ENCODE results near the gene TOP2A. TPM values are rescaled to one million over a fixed set of nuclear protein-coding genes. Genes with fewer than 3 reads are reported as not detected.

TOP2A gene, protein sequence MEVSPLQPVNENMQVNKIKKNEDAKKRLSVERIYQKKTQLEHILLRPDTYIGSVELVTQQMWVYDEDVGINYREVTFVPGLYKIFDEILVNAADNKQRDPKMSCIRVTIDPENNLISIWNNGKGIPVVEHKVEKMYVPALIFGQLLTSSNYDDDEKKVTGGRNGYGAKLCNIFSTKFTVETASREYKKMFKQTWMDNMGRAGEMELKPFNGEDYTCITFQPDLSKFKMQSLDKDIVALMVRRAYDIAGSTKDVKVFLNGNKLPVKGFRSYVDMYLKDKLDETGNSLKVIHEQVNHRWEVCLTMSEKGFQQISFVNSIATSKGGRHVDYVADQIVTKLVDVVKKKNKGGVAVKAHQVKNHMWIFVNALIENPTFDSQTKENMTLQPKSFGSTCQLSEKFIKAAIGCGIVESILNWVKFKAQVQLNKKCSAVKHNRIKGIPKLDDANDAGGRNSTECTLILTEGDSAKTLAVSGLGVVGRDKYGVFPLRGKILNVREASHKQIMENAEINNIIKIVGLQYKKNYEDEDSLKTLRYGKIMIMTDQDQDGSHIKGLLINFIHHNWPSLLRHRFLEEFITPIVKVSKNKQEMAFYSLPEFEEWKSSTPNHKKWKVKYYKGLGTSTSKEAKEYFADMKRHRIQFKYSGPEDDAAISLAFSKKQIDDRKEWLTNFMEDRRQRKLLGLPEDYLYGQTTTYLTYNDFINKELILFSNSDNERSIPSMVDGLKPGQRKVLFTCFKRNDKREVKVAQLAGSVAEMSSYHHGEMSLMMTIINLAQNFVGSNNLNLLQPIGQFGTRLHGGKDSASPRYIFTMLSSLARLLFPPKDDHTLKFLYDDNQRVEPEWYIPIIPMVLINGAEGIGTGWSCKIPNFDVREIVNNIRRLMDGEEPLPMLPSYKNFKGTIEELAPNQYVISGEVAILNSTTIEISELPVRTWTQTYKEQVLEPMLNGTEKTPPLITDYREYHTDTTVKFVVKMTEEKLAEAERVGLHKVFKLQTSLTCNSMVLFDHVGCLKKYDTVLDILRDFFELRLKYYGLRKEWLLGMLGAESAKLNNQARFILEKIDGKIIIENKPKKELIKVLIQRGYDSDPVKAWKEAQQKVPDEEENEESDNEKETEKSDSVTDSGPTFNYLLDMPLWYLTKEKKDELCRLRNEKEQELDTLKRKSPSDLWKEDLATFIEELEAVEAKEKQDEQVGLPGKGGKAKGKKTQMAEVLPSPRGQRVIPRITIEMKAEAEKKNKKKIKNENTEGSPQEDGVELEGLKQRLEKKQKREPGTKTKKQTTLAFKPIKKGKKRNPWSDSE (N-terminal part only)
- total RNA-seq: 55.5 TPM

DNA sequence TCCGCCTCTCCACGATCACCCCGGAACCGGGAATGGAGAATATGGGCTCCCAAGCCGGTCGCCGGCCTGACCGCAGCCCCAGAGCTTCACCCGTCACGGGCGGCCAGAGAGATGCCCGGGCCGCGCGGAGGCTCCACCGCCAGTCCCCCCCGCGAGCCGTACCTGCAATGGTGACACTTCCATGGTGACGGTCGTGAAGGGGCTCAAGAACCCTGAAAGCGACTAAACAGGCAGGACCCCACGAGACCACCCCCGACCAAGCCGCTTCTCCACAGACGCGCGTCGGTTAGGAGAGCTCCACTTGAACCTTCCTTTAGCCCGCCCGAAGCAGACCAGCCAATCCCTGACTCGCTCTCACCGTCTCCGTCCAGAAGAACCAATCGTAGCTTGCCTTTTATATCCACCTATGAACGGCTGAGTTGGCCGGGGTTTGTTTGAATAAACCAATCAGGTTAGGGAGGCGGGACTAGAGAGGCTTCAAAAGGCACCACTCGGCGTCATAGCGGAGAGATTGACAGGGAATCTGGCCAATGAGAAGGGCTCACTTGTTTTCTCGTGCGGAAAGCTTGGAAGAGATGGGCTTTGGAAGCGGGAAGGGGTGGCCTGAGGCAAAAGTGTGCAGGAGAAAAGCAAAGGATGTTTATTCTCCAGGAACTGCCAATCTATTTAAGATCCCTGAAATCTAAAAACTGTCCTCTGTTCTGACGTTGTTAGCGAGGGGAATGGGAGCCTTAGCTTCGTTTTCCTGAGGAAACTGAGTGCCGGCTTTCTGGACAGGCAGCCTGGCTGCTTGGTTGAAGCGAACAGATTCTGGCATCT is at the start of gene TOP2A:
TOP2A (minus strand) TSS at position 288 of the 819 bp plus-strand sequence; CDS start at position 183, 105 bp downstream.
- DNase-seq: peak; percentile 100

DNA sequence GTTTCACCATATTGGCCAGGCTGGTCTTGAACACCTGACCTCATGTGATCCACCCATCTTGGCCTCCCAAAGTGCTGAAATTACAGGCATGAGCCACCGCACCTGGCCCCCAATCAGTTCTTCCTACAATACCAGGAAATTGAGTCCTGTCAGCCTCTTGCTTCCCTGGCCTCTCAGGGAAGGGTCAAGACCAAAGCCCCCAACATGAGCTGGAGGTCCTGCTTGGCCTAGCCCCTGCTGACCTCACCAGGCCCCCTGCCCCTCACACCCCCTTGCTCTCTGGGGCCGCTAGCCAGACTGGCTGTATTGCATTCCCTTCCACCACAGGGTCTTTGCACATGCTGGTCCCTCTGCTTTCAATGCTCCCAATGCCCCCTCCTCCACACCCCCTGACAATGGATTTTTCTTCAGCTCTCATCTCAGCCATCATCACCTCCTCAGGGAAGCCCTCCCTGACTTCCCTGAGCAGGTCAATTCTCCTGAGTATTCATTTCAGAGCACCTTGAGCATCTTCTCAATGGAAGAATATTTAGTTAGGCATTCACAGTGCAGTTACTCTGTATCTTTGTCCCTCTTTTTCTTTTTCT is 49.7 kb upstream of the TOP2A start:
- no peak for DNase-seq

DNA sequence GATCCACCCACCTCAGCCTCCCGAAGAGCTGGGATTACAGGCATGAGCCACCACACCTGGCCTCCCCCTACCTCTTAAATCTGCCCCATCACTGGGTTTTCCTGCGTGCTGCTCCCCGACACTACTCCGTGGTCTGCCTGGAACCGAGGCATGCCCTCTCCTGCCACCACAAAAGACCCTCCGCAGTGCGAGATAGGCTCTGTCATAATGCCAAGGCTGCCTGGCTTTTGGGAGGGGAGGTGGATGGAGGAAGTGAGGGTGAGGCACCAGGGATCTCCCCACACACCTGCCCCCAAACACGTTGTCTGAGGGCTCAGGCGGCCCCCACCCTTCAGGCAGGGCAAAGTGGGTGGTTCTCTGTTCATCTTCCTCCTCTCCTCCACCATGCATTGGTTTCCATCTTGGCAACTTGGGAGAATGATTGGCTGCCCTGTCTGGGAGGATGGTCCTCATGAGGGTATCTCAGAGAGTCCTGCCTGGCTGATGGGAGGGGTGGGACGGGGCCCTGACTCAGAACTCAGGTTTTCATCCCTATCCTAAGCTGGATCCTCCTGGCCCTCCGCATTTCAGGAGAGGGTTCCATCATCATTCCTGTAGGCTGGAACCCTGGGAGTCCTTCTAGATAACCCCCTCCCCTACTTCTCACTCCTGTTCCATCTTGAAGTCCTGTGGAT is 48.7 kb upstream of the TOP2A start:
- DNase-seq: no peak

DNA sequence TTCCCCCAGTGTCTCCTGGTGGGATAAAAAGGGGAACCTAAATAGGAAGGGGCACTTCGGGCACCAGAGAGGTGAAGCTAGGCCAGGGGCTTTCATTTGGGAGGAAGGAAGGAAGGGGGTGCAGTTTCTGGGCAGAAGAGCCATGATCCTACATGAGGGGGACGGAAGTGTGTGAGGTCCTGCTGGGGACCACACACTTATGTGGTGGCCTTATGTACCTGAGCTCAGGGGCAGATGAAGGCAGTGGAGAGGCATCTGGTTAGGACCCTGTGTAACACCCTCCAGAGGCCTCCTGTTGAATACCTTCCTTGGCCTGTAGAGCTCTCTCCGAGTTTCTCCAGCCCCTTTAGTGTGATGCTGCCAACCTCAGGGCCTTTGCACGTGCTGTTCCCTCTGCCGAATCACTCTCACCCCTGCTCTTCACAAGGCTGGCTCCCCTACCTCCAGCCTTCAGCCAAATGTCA is 46.7 kb upstream of the TOP2A start:
- DNase-seq: no peak

DNA sequence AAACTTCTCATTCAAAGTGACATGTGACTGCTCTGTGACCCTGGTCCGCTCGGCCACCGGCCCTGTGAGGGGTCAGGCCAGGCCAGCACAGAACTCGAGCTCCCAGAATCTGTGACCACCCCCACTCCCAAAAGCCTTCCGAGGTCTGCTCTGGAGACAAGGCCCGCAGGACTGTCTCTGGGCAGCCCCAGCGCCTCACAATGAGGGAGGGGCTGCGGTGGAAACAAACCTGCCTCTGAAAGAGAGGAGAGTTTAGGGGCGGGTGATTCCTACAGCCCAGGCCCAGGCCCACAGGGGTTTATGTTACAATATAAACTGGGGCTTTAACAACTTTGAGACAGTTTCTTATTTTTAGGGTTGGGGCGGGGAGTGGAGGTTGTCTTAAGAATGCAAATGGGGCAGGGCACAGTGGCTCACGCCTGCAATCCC is 45.4 kb upstream of the TOP2A start:
- DNase-seq: peak; percentile 27

DNA sequence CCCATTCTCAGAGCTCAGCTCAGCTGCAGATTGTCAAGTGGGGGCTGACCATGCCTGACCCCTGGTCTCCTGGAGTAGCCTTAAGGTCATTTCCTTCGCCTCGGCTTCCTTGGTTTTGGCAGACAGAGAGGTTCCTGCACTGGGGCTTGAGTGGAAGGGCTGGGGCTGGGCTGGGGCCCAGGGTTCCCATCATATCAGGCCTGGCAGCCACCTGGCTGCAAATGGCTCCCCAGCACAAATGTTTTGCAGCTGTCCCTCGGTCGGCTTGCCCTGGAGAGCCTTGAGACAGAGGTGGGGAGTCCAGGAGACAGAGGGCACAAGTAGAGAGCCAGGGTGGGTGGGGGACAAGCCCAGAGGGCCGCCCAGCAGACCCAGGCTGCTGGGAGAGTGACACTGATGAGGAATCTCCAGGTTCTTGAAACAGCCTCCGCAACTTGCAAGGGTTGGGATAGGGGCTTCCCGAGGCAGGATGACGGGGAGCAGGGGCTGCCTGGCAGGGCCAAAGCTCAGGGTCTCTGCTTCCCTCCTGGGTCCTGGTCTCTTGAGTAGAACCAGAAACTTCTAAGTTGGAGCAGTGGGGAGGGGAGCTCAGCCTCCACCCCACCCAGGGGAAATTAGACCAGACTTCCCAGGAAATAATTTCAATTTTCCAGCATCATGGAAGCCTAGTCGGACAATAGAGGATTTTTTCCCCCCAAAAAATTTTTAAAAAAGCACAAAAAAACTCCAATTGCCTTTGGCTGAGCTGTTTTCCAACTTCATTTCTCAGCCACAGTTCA is 44.8 kb upstream of the TOP2A start:
- DNase-seq: no peak

DNA sequence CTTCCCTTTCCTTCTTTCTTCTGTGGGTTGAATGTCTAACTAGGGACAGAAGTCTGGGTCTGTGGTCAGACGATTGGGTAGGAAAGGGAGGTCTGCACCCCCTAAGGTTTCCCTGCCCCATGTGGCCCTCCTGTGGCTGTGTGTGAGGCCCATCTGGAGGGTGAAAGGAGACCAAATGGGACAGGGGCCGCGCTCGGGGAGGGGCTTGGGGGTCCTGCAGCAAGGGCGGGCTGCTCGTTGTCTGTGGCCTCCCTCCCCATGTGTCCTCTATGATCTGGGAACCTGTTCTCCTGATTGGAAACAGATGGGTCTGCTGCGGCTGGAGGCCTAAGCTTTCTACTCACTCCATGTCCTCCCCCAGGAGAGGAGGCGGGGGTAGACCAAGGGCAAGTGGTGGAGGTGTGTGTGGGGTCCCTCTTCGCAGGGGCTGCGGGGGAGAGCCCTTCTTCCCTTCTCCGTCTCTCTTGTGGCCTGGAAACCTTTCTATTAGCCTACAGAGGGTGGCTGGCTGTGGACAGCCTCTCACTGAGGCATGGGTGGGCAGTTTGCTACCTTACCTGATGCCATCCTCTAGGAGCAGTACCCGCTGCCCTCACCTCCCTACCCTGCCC is 44.1 kb upstream of the TOP2A start:
- peak; percentile 59 for DNase-seq

DNA sequence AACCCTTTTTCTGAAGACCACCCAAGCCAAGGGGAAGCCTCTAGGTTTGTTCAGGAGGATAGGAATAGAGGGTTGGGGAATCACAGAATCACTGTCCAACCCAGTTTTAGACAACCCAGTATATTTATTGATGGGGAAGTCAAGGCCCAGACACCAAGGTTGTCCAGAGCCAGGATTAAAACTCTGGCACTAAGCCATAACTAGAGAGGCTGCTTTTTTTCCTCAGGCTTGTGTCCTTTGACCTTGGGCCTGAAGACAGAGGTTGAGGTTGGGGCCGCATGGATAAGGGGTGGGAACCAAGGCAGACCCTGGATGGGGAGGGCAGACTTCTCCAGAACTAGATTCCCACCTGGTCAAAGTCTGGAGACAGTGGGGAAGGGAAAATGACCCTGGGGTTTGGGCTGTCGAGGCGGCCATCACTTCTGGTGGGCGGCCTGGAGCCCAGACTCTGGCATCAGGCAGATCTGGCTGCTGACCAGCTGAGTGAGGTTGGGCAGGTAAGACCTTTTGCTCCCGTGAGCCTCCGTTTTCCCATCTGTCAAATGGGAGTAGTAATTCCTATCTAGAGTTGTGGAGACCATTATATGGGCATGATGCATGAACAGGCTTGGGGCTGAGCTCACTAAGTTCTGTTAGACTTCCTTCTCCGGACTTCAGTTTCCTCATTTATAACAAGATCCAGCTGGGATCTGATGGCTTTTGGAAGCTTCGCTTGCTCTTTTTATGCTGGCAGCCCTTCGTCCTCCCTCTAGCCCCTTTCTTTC is 43.5 kb upstream of the TOP2A start:
- DNase-seq: peak; percentile 83

DNA sequence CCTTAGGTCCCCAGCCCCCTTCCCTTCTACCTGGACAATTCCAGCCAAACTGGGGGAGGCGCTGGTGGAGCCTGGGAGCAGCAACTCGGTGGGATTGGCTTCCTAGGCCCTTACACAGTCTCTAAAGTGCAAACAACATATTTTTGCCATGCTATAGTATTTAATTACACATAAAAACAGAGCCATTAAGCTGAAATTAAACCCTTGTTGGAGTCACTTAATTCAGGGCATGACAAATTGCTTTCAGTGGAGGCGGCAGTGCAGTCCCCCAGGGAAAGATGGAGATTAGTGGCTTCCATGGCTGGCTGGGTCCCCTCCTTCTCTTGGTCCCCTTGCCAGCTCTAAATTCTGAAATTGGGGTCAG is 42.9 kb upstream of the TOP2A start:
- DNase-seq: no peak

DNA sequence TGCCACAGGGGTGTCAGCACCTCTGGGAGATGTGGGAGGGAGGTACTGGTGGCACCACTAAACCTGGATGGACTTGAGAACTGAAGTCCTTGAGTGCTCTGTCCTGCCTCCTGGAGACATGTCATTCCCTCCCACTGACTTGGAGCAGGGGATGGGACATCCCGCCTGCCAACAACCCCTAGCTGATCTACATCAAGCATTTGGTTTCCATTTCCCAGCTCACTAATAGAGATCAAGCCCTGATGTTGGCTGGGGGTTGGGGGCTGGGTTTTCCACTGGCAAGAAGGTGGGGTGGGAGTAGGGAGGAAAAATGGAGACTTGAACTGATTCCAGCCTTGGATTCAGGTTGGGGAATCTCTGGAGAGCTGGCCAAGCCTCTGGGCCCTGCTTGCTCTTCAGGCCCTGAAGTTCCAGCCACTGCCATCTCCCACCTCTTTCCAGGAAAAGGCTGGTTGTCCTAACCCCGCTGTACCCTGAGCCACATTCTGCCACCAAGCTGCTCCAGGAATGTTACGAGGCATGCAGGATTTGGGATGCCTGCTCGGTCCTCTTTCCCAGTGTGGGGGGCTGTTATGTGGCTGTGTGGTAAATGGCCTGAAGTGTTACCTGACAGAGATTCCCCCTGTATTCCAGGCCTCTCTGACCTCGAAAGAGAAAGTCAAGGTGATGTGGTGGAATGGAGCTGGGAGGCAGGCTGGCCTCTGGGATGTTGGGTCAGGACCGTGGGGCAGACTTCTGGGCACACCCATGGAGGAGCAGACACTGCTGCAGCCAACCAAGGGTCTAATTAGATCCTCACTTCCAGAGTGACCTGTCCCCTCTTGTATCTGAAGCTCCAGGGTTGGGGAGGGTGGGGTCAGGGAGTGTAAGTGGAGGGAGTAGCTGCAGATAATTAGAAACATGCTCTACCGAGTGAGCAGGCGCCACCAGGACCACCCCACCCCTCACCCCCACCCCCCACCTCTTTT is 42.2 kb upstream of the TOP2A start:
- peak; percentile 45 for DNase-seq

DNA sequence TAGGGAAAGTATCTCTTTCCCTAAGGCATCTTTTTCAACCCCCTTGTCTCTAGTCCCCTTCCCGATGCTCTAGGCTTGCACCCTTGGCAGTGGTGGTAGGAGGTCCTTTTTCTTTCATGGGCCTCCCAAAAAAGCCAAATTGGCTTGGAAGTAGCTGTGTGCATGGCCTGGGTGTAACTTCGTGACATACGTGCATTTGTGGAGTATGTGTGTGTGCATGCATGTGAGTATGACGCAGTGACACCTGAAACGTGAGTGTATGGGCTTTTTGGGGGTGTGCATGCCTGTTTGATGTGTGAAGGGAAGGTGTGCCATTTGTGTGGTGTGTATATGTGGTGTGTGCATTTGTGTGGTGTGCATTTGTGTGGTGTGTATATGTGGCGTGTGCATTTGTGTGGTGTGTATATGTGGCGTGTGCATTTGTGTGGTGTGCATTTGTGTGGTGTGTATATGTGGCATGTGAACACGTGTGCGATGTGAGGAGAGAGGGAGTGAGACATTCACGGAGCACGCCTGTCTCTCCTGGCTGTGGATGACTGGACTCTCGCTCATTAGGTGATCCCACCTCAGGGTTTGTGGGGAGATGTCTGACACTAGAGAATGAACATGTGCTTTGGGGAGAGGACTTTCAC is 41.3 kb upstream of the TOP2A start:
- DNase-seq: no peak

DNA sequence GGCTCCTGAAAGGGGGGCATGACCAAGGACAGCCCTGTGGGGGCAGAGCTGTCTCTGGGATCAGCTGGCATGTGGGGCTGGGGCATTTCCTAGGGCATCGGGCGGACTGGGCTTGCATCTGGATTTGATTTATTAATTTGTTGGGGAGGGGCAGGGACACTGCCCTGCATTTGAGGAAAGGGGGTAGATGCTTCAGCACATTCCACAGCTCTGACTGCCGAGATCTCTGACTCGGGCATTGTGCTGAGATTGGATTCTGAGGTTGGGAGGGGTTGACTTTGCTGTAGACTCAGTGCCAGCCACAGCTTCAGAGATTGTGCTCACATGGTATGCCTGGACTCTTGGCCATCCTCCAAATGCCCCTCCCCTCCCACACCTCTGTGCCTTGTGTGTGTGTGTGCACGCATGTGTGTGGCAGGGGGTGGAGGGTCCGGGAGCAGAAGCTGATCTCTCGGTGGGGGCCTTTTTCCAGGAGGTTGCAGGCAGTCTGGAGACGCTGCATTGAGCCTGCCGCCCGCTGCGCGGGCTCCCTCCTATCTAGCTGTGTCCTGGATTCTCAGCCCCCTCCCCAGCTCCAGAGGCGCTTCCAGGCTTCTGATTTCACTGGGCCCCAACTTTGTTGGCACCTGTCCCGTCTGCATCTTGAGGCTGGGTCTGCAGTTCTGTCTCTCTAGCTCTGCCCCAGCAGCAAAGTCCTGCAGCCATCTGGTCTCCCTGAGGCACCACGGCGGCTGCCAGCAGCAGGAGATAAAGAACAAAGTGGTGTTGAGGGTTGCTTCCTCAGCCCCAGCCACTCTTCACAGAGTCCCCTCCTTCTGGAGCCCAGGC is 40.5 kb upstream of the TOP2A start:
- peak; percentile 45 for DNase-seq

DNA sequence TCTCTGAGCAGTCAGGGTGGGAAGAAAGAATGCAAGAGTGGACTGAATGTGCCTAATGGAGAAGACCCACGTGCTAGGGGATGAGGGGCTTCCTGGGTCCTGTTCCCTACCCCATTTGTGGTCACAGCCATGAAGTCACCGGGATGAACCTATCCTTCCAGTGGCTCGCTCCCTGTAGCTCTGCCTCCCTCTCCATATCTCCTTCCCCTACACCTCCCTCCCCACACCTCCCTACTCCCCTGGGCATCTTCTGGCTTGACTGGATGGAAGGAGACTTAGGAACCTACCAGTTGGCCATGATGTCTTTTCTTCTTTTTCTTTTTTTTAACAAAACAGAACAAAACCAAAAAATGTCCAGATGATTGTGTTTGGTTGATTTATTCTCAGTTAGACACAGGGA is 39.7 kb upstream of the TOP2A start:
- no peak for DNase-seq

DNA sequence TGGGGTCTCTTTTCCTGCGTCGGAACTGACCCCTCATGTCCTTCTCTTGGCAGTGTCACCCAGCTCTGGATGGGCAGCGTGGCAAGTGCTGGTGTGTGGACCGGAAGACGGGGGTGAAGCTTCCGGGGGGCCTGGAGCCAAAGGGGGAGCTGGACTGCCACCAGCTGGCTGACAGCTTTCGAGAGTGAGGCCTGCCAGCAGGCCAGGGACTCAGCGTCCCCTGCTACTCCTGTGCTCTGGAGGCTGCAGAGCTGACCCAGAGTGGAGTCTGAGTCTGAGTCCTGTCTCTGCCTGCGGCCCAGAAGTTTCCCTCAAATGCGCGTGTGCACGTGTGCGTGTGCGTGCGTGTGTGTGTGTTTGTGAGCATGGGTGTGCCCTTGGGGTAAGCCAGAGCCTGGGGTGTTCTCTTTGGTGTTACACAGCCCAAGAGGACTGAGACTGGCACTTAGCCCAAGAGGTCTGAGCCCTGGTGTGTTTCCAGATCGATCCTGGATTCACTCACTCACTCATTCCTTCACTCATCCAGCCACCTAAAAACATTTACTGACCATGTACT is 38.8 kb upstream of the TOP2A start:
- DNase-seq: no peak

DNA sequence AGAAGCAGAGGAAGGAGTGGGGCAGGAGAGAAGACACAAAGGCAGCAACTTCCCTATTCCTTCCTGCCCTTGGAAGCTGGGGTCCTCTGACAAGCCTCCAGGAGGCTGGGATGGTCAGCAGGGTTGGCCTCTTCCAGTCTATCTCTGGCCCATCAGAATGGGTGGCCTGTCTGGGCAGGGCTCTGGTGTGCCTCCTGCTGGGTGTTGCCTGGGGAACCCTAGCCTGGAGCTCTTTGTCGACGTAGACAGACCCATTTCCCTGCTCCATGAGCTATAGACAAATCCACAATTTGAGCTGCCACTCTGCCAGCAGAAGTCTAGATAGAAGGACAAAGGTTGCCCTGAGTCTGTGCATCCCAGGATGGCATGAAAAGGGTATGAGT is 36.9 kb upstream of the TOP2A start:
- no peak for DNase-seq

All from skin of body (tissue), 2 donors.